MM.1S (cell line): ENCODE data around the gene GNPTG.

Experiments
- DNase-seq: peaks from one replicate; pipeline ENCODE4 v3.0.0-alpha.2; 2015
- H2AFZ ChIP-seq: fragments of 300-600 bp; sonication (generic); 2 replicates; pipeline ENCODE4 v1.6.0; 2016; ENCODE audit warnings: antibody characterized with exemption, low read length
- H3F3A ChIP-seq: fragments of 300-600 bp; sonication (generic); 2 replicates; pipeline ENCODE4 v1.6.1; 2016; ENCODE audit warnings: mild to moderate bottlenecking, antibody characterized with exemption, low read length, moderate library complexity, mixed read lengths; ENCODE audit not compliant: insufficient read depth
- H3K27ac ChIP-seq: fragments of 300-600 bp; sonication (generic); 2 replicates; pipeline ENCODE4 v1.5.1; 2016; ENCODE audit warnings: mild to moderate bottlenecking, low read length
- H3K27me3 ChIP-seq: fragments of 300-600 bp; sonication (generic); replicated peaks from 2 replicates; pipeline ENCODE4 v1.6.0; 2016; ENCODE audit warnings: low read length; ENCODE audit not compliant: insufficient read depth
- H3K36me3 ChIP-seq: fragments of 300-600 bp; sonication (generic); replicated peaks from 2 replicates; pipeline ENCODE4 v1.6.1; 2016; ENCODE audit warnings: mild to moderate bottlenecking, low read length, mixed read lengths; ENCODE audit not compliant: insufficient read depth
- H3K4me1 ChIP-seq: fragments of 300-600 bp; sonication (generic); 2 replicates; pipeline ENCODE4 v1.6.1; 2016; ENCODE audit warnings: low read length, mixed read lengths
- H3K4me2 ChIP-seq: fragments of 300-600 bp; sonication (generic); 2 replicates; pipeline ENCODE4 v1.6.0; 2016; ENCODE audit warnings: low read depth, low read length
- H3K4me3 ChIP-seq: fragments of 300-600 bp; sonication (generic); 2 replicates; pipeline ENCODE4 v1.5.1; 2016; ENCODE audit warnings: low read length, mixed read lengths
- H3K79me2 ChIP-seq: fragments of 300-600 bp; sonication (generic); 2 replicates; pipeline ENCODE4 v1.6.1; 2016; ENCODE audit warnings: mixed run types, low read length, mixed read lengths
- H3K9ac ChIP-seq: fragments of 300-600 bp; sonication (generic); 2 replicates; pipeline ENCODE4 v1.6.1; 2016; ENCODE audit warnings: low read length, mixed read lengths
- H3K9me2 ChIP-seq: fragments of 300-600 bp; sonication (generic); replicated peaks from 2 replicates; pipeline ENCODE4 v1.6.1; 2016; ENCODE audit warnings: mild to moderate bottlenecking, low read length, mixed read lengths; ENCODE audit not compliant: insufficient read depth
- H3K9me3 ChIP-seq: fragments of 300-600 bp; sonication (generic); replicated peaks from 2 replicates; pipeline ENCODE4 v1.6.1; 2016; ENCODE audit warnings: mild to moderate bottlenecking, low read length, mixed read lengths; ENCODE audit not compliant: insufficient read depth
- H4K20me1 ChIP-seq: fragments of 300-600 bp; sonication (generic); 2 replicates; pipeline ENCODE4 v1.6.1; 2016; ENCODE audit warnings: mild to moderate bottlenecking, low read length, moderate library complexity, mixed read lengths; ENCODE audit not compliant: insufficient read depth
- EZH2 ChIP-seq: fragments of 300-600 bp; sonication (generic); optimal IDR thresholded peaks from 2 replicates; pipeline ENCODE3; 2017; ENCODE audit warnings: low read depth, mild to moderate bottlenecking, antibody characterized with exemption, low read length, mixed read lengths
- EZH2phosphoT487 ChIP-seq: fragments of 300-600 bp; sonication (generic); IDR thresholded peaks from 2 replicates; pipeline ENCODE4 v1.6.1; 2018; ENCODE audit warnings: antibody characterized with exemption, low read length
- TF ChIP-seq, protein P1 (sequence below): fragments of 300-600 bp; sonication (generic); IDR thresholded peaks from 2 replicates; pipeline ENCODE4 v1.5.1; 2016; ENCODE audit warnings: antibody characterized with exemption, low read length, mixed read lengths

GNPTG gene

GRCh38 chr16:1395444-1396031 is 43.8 kb downstream of the GNPTG start:
- Histone ChIP-seq H3K9me3 (no peaks in the 10 kb centered on the region), H3K4me2 (no peak overlapping the region), H4K20me1 (no peaks in the 10 kb centered on the region), H3K9ac (no peak overlapping the region), H3K27me3 (no peaks in the 10 kb centered on the region), H3K9me2 (no peaks in the 10 kb centered on the region), H3K4me3 (no peak overlapping the region), H2AFZ (no peak overlapping the region), H3K79me2 (no peaks in the 10 kb centered on the region), H3K4me1 (no peaks in the 10 kb centered on the region), H3K36me3 (0 out of 2 replicates have a peak, but pooled peaks cover 3% of the 10 kb centered on the region), H3F3A (no peaks in the 10 kb centered on the region), H3K27ac (no peak overlapping the region)
- no peak for TF ChIP-seq EZH2
- TF ChIP-seq EZH2phosphoT487: no peak
- TF ChIP-seq, protein P1, sequence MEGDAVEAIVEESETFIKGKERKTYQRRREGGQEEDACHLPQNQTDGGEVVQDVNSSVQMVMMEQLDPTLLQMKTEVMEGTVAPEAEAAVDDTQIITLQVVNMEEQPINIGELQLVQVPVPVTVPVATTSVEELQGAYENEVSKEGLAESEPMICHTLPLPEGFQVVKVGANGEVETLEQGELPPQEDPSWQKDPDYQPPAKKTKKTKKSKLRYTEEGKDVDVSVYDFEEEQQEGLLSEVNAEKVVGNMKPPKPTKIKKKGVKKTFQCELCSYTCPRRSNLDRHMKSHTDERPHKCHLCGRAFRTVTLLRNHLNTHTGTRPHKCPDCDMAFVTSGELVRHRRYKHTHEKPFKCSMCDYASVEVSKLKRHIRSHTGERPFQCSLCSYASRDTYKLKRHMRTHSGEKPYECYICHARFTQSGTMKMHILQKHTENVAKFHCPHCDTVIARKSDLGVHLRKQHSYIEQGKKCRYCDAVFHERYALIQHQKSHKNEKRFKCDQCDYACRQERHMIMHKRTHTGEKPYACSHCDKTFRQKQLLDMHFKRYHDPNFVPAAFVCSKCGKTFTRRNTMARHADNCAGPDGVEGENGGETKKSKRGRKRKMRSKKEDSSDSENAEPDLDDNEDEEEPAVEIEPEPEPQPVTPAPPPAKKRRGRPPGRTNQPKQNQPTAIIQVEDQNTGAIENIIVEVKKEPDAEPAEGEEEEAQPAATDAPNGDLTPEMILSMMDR: no peak
- no peak for DNase-seq

DNA sequence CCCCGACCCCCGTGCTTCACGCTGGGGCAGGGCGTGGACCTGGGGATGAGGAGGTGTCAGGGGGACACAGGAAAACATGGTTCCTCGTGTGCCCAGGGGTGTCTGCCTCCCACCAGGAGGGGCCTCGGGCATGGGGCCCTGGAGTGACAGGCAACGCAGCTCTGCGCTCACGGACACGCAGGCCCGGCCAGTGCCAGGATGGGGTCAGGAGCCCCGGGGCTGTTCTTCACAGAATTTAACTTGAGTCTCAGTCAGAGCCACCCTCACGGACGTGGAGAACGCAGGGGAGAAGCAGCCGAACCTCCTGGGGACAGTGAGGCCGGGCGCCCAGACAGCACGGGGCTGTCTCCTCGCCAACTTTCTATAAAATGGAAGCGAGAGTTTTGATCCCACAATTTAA is 46.0 kb downstream of the GNPTG start:
- Histone ChIP-seq H3K4me2 (no peak overlapping the region), H3K36me3 (peaks cover 3% of the 10 kb centered on the region; the same call in 1 of the 2 replicates), H3K9me2 (no peaks in the 10 kb centered on the region), H2AFZ (no peak overlapping the region), H3K4me3 (no peak overlapping the region), H3K9me3 (no peaks in the 10 kb centered on the region), H3K27ac (no peak overlapping the region), H3K79me2 (0 out of 2 replicates have a peak, but pooled peaks cover 3% of the 10 kb centered on the region), H3K9ac (no peak overlapping the region), H3K27me3 (no peaks in the 10 kb centered on the region), H4K20me1 (no peaks in the 10 kb centered on the region), H3F3A (no peaks in the 10 kb centered on the region), H3K4me1 (no peaks in the 10 kb centered on the region)
- no peak for TF ChIP-seq EZH2phosphoT487
- TF ChIP-seq, protein P1: no peak
- TF ChIP-seq EZH2: no peak
- DNase-seq: no peak

DNA sequence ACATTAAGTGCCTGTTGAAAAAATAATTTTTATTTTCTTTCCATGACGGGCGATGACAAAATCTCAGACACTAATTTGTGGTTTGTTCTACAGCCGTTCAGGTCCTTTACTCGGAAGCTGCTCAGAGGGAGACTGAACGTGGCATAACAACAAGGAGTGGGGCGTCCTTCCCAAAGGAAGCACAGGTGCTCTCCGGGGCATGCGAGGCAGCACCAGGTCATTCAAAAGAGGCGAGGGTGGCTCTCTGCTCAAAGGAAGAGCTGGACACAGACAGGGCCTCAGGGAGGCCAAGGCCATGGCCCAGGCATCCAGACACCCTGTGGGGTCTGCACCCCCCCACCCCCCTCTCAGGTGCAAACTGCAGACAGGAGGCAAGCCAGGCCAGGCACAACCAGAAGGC is 46.6 kb downstream of the GNPTG start:
- TF ChIP-seq EZH2phosphoT487 (no peak), EZH2 (no peak)
- TF ChIP-seq, protein P1: no peak

More for the DNA sequence above, 46.6 kb downstream of the GNPTG start:
- DNase-seq: no peak
- H3K27me3 ChIP-seq: no peaks in the 10 kb centered on the region
- H3K4me3 ChIP-seq: no peak overlapping the region
- peaks cover 3% of the 10 kb centered on the region; the same call in 1 of the 2 replicates for H3K36me3 ChIP-seq
- no peaks in the 10 kb centered on the region for H3K9me2 ChIP-seq
- no peaks in the 10 kb centered on the region for H3K9me3 ChIP-seq
- H3K27ac ChIP-seq: no peak overlapping the region
- peaks cover 8% of the 10 kb centered on the region for H3K79me2 ChIP-seq
- no peak overlapping the region for H3K4me2 ChIP-seq
- no peaks in the 10 kb centered on the region for H3F3A ChIP-seq
- H2AFZ ChIP-seq: no peak overlapping the region
- H4K20me1 ChIP-seq: no peaks in the 10 kb centered on the region
- H3K9ac ChIP-seq: no peak overlapping the region
- no peaks in the 10 kb centered on the region for H3K4me1 ChIP-seq
